ENCODE results near the gene DPPA2.

- TF ChIP-seq SOX15 (CRISPR knock-in tag; IDR thresholded peaks at IDR 0.05) = no peak
- no peak for TF ChIP-seq NR2C2 (CRISPR knock-in tag; IDR thresholded peaks at IDR 0.05)
- TF ChIP-seq NFYB (CRISPR knock-in tag; conservative IDR thresholded peaks at IDR 0.05; ENCODE audit: low read depth) = no peak
- TF ChIP-seq ATF1 (CRISPR knock-in tag; IDR thresholded peaks at IDR 0.05) = no peak
- no peak for TF ChIP-seq CTCF (IDR thresholded peaks at IDR 0.05)
- no peak for TF ChIP-seq NR1H2 (CRISPR knock-in tag; IDR thresholded peaks at IDR 0.05)
- no peak for TF ChIP-seq TP53 (CRISPR knock-in tag; IDR thresholded peaks at IDR 0.05)
Observed at GRCh38 chr3:109363634-109364033, 47.3 kb upstream of the DPPA2 start.
